Hepatocyte (in vitro differentiated cells): ENCODE results near the gene EEFSEC.

ENCODE experiments used
- EZH2phosphoT487 ChIP-seq: fragments of 200-600 bp; sonication (generic); IDR thresholded peaks from one replicate; pipeline ENCODE4 v1.6.1; 2018; ENCODE audit warnings: antibody characterized with exemption, mild to moderate bottlenecking, low read depth, moderate library complexity; ENCODE audit not compliant: unreplicated experiment, severe bottlenecking
- TF ChIP-seq, protein P1 (sequence below): fragments of 200-600 bp; sonication (generic); IDR thresholded peaks from 2 replicates; pipeline ENCODE4 v1.5.1; 2016; ENCODE audit warnings: antibody characterized with exemption, mild to moderate bottlenecking; ENCODE audit not compliant: poor library complexity

DNA sequence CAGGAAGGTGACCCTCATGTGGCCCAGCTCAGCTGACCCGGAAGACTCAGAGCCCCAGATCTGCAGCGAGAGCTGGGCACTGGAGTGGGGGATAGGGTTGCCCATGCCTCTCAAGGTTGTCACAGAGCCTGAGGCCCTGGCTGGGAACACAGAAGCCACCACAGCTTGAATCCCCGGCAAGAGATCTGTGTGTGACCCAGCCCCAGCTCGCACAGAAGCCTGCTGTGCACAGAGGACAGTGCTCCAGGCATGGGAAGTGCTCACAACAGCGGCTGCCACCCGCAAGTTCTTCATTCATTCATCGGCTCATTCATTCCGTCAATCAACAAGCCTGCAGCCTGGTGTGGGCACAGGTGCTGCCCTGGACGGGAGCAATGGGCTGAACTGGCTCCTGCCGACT, 277.0 kb downstream of the EEFSEC start:
- TF ChIP-seq EZH2phosphoT487: no peak
- TF ChIP-seq, protein P1, sequence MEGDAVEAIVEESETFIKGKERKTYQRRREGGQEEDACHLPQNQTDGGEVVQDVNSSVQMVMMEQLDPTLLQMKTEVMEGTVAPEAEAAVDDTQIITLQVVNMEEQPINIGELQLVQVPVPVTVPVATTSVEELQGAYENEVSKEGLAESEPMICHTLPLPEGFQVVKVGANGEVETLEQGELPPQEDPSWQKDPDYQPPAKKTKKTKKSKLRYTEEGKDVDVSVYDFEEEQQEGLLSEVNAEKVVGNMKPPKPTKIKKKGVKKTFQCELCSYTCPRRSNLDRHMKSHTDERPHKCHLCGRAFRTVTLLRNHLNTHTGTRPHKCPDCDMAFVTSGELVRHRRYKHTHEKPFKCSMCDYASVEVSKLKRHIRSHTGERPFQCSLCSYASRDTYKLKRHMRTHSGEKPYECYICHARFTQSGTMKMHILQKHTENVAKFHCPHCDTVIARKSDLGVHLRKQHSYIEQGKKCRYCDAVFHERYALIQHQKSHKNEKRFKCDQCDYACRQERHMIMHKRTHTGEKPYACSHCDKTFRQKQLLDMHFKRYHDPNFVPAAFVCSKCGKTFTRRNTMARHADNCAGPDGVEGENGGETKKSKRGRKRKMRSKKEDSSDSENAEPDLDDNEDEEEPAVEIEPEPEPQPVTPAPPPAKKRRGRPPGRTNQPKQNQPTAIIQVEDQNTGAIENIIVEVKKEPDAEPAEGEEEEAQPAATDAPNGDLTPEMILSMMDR: no peak
